Testis (tissue), 3 donors: ENCODE measurements around the gene EYS. TPM values are rescaled to one million over a fixed set of nuclear protein-coding genes. Genes with fewer than 3 reads are reported as not detected.

Source experiments
- DNase-seq: peaks from one replicate; pipeline ENCODE4 v3.0.0-alpha.2; 2019
- H3K27ac ChIP-seq, 2 donors: fragments of 200-600 bp; sonication (generic); one replicate each; pipeline ENCODE4 v1.5.1; 2019
- H3K27me3 ChIP-seq: fragments of 200-600 bp; sonication (generic); one replicate; pipeline ENCODE4 v1.5.1; 2019
- H3K36me3 ChIP-seq: fragments of 200-600 bp; sonication (generic); one replicate; pipeline ENCODE4 v1.5.1; 2017; ENCODE audit warnings: low read depth; ENCODE audit errors: missing control alignments
- H3K4me1 ChIP-seq: fragments of 200-600 bp; sonication (generic); one replicate; pipeline ENCODE4 v1.5.1; 2019
- H3K4me3 ChIP-seq, 2 donors: fragments of 200-600 bp; sonication (generic); one replicate each; pipeline ENCODE4 v1.5.1; 2017 to 2019
- H3K9me3 ChIP-seq: fragments of 200-600 bp; sonication (generic); one replicate; pipeline ENCODE4 v1.5.1; 2017
- POLR2A ChIP-seq: fragments of 450-650 bp; IDR thresholded peaks from one replicate; pipeline ENCODE4 v1.6.1; 2017; ENCODE audit warnings: antibody characterized with exemption, mild to moderate bottlenecking, moderate library complexity
- WGBS, 2 donors: methylation state at CpG; one replicate each; pipeline ENCODE4 v1.1.5; 2018; 5-methylcytosine and 5-hydroxymethylcytosine counted together
- intact Hi-C: fragments of 100-400 bp; cut with DNase I; formaldehyde crosslinking; loops from one replicate; pipeline ENCODE4 v1.15.1; 2023; ENCODE audit warnings: low total_unique reads
- polyA plus RNA-seq: library from polyadenylated mRNA; stranded (reverse); fragments of 350-450 nt; fragmentation: Illumina TruSeq; extraction: RNeasy Lipid Tissue Mini Kit (QIAGEN cat#74804); gene quantifications from one replicate; pipeline ENCODE4 v1.2.3, GENCODE V29; 2014; ENCODE audit warnings: low read depth, low replicate concordance; ENCODE audit not compliant: insufficient read depth
- total RNA-seq, 2 donors: library from RNA; depleted of rRNA; stranded (reverse); fragments of >200 nt; gene quantifications; one replicate each; pipeline ENCODE4 v1.2.3, GENCODE V29; 2016
- TF ChIP-seq, protein P1 (sequence below), 3 experiments: fragments of 450-650 bp in 2 of 3; fragments of 200-600 bp in 1 of 3; sonication (generic) in 1 of 3; IDR thresholded peaks; one replicate each; pipeline ENCODE4 v1.5.1; 2016 to 2019; ENCODE audit warnings: antibody characterized with exemption in 3 of 3, mild to moderate bottlenecking in 2 of 3, moderate library complexity in 1 of 3

EYS gene
- total and polyA plus RNA-seq, 3 donors from 2014 or later: 1.3 to 2.8 (median 2.6) TPM

- Histone ChIP-seq H3K4me1 (no peaks in the 10 kb centered on the region), H3K4me3 (no peak overlapping the region), H3K9me3 (no peaks in the 10 kb centered on the region), H3K27me3 (no peaks in the 10 kb centered on the region), H3K36me3 (no peaks in the 10 kb centered on the region), H3K27ac (no peak overlapping the region)
- WGBS, 2 donors: 94% methylated on average over 1 of the region's 1 CpG
- intact Hi-C loops: no loop called here
- no peak for TF ChIP-seq POLR2A
- TF ChIP-seq, protein P1, sequence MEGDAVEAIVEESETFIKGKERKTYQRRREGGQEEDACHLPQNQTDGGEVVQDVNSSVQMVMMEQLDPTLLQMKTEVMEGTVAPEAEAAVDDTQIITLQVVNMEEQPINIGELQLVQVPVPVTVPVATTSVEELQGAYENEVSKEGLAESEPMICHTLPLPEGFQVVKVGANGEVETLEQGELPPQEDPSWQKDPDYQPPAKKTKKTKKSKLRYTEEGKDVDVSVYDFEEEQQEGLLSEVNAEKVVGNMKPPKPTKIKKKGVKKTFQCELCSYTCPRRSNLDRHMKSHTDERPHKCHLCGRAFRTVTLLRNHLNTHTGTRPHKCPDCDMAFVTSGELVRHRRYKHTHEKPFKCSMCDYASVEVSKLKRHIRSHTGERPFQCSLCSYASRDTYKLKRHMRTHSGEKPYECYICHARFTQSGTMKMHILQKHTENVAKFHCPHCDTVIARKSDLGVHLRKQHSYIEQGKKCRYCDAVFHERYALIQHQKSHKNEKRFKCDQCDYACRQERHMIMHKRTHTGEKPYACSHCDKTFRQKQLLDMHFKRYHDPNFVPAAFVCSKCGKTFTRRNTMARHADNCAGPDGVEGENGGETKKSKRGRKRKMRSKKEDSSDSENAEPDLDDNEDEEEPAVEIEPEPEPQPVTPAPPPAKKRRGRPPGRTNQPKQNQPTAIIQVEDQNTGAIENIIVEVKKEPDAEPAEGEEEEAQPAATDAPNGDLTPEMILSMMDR (IDR thresholded peaks at IDR 0.05): no peak
- no peak for DNase-seq
Observed at GRCh38 chr6:63799313-63799712, 1907.7 kb downstream of the EYS start.

- H3K27ac ChIP-seq: no peak overlapping the region
- no peaks in the 10 kb centered on the region for H3K9me3 ChIP-seq
- H3K4me3 ChIP-seq: no peak overlapping the region
- no peaks in the 10 kb centered on the region for H3K27me3 ChIP-seq
- TF ChIP-seq, protein P1 (IDR thresholded peaks at IDR 0.05): no peak
- TF ChIP-seq POLR2A: no peak
- DNase-seq: no peak
- H3K36me3 ChIP-seq: no peaks in the 10 kb centered on the region
- no peaks in the 10 kb centered on the region for H3K4me1 ChIP-seq
- intact Hi-C loops: no loop called here
Observed at GRCh38 chr6:63798378-63798777, 1908.6 kb downstream of the EYS start.

GRCh38 chr6:63797721-63798120, 1909.3 kb downstream of the EYS start:
- no peak overlapping the region for H3K27ac ChIP-seq
- H3K4me3 ChIP-seq: no peak overlapping the region
- H3K27me3 ChIP-seq: no peaks in the 10 kb centered on the region
- no peaks in the 10 kb centered on the region for H3K4me1 ChIP-seq
- no peak for DNase-seq
- intact Hi-C loops: no loop called here
- no peaks in the 10 kb centered on the region for H3K9me3 ChIP-seq
- H3K36me3 ChIP-seq: no peaks in the 10 kb centered on the region
- TF ChIP-seq, protein P1 (IDR thresholded peaks at IDR 0.05): no peak
- TF ChIP-seq POLR2A: no peak

GRCh38 chr6:63795826-63796225, 1911.2 kb downstream of the EYS start:
- 83 to 89% methylated on average over 3 of the region's 3 CpGs for WGBS, 2 donors
- Histone ChIP-seq H3K4me3 (no peak overlapping the region), H3K36me3 (no peaks in the 10 kb centered on the region), H3K27ac (no peak overlapping the region), H3K27me3 (no peaks in the 10 kb centered on the region), H3K9me3 (no peaks in the 10 kb centered on the region), H3K4me1 (no peaks in the 10 kb centered on the region)
- intact Hi-C loops: no loop called here
- no peak for DNase-seq
- TF ChIP-seq, protein P1 (IDR thresholded peaks at IDR 0.05): no peak
- no peak for TF ChIP-seq POLR2A

DNA sequence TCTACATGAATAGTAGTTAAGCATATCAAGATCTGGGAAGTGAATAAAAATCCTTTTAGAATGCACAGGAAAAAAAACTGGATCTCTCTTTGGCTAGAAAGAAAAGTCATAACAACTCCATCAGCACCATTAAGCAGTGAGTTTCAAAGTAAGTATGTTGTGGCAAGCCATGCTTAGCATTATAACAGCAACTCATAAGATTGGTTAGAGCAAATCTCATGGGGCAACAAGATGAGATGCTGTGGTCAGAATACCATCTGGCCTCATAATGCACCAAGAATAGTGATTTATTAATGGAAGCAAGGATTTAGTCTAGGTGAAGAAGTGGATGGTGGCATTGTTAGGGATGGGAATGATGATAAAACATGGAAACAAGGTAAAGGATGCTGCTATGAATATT, 1912.0 kb downstream of the EYS start:
- H3K27ac ChIP-seq: no peak overlapping the region
- intact Hi-C loops: no loop called here
- no peak overlapping the region for H3K4me3 ChIP-seq
- H3K27me3 ChIP-seq: no peaks in the 10 kb centered on the region
- H3K36me3 ChIP-seq: no peaks in the 10 kb centered on the region
- no peaks in the 10 kb centered on the region for H3K4me1 ChIP-seq
- TF ChIP-seq, protein P1 (IDR thresholded peaks at IDR 0.05): no peak
- TF ChIP-seq POLR2A: no peak
- DNase-seq: no peak
- H3K9me3 ChIP-seq: no peaks in the 10 kb centered on the region
